Fibroblast of skin of abdomen (primary cell): Measurements from ENCODE around the gene ITGB5.

Source experiments
- DNase-seq: peaks from one replicate; pipeline ENCODE4 v3.0.0-alpha.2; 2013

Gene ITGB5

DNA sequence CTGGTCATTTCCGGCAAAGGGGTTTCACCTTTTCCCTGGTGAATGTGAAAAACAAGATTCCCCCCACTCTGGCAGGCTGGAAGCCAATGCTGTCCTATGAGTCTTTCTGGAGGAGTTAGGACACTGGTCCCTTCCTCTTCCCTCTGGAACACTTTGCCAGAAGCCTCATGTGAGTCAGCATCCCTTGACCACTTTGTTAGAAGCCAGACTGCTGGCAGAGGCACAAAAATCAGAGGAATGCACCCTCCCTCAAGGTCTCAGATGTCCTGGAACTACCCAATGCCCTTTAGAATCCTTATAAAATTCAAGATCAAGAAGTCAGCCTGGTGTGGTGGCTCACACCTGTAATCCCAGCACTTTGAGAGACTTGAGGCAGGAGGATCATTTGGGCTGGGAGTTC, 26.6 kb downstream of the ITGB5 start:
- peak; percentile 97 for DNase-seq

DNA sequence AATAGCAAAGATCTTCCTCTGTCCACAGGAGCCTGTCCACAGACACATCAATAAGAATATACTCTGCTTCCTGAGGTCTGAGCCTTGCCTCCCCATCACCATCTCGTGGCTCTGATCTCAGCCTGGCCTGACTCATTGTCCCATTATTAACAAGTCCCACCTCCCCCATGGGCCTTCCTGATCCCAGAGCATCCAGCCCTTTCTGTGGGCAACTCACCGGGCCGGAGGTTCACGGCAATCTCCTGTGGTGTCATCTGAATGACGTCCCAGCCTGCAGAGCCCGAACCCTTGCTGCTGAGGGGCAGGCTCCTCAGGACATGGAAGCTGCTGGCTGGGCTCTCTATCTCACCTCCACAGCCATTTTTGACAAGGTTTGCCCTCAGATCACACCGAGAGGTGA, 28.1 kb downstream of the ITGB5 start:
- peak; percentile 80 for DNase-seq

DNA sequence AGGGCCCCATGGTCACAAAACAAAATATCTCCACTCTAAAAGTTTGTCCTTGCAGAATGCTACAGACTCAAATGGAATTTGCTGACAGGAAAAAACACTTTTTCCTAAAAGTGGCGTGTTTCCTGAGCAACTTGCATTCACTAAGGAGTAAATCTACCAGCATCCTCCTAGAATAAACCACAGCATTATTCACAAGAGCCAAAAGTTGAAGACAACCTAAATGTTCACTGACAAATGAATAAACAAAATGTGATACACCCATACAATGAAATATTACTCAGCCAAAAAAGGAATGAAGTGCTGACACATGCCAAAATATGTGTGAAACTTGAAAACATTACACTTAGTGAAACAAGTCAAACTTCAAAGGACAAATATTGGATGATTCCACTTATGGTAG, 28.9 kb downstream of the ITGB5 start:
- DNase-seq, result peak; percentile 81

DNA sequence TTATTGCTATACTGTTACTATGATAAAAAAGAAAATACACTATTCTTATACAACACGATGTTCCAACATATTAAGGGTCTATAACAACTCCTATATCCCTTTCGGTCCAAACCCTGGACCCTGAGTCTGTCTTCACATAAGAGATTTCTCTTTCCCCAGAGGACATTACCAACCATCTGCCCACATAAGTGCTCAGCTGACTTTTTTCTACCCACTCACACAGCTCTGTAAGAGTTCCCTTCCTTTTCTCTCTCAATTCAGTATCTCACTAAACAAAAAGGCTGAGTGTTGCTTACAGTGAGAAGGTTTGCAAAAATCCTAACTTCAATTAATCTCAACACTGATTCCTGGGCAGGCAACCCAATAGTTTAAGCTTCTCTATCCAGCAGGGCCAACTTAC, 30.5 kb downstream of the ITGB5 start:
- no peak for DNase-seq

DNA sequence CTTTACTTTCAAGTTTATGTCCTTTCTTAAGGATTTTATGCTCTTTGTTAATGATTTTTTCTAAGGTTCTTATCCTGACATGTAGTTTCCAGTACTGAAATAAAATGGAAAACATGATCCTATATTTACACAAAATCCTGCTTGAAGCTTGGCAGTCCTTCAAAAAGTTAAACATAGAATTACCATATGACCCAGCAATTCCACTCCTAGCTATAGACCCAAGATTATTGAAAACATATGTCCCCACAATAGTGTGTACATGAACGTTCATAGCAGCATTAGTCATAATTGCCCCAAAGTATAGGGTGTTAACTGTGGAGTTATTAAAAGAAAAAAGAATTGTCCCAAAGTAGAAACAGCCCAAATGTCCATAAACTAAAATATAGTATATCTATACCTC, 33.2 kb downstream of the ITGB5 start:
- peak; percentile 94 for DNase-seq

DNA sequence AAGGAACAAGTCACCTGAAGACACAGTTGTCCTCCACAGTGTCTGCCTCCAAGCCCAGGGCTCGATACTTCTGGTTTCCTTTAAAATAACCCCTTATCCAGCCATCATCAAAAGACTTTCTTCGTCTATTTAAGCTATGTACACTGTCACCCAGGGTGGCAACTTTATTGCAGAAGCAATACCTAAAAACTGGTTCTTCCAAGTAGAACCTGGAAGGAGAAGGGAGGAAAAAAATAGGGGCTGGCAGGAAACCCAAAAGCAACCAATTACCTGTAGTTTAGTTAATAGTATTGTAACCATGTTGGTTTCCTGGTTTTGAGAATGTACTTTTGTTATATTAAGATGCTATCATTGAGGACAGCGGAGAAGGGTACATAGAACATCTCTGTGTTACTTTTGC, 33.7 kb downstream of the ITGB5 start:
- DNase-seq, result no peak

DNA sequence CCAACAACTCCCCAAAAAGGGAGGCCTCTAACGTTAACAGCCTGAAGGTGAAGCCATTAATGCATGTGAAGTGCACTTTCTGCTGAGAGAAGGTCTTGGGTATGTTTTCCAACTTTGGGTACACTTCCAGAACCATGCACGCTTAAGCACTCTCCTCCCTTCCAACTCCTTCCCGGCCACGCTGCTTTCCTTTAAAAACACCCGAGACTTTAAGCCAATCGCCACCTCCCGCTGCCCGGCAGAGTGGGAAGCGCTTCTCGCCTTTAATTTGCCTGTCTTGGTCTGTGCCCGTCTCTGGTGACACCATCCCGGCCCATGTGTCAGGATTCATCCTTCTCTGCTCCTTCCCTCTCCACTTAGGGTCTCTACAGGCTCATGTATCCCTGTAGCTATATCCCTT, 35.3 kb downstream of the ITGB5 start:
- DNase-seq, result no peak

DNA sequence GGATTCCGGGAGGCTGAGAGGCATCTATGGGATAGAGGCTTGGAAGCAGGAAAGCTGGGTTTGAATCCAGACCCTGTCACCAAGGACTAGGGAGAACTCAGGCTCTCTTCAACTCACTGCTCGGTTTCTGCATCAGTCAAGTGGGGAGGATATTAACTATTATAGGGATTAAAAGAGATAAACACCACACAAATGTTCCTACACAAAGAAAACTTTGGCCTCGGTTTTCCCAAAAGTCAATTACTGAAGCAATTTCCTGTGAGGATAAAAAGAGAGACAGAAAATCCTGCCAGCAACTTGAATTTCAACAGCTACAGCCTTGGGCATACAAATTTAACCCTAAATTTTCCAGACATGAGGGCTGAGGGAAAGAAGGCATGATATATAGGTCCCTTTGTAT, 36.0 kb downstream of the ITGB5 start:
- no peak for DNase-seq

DNA sequence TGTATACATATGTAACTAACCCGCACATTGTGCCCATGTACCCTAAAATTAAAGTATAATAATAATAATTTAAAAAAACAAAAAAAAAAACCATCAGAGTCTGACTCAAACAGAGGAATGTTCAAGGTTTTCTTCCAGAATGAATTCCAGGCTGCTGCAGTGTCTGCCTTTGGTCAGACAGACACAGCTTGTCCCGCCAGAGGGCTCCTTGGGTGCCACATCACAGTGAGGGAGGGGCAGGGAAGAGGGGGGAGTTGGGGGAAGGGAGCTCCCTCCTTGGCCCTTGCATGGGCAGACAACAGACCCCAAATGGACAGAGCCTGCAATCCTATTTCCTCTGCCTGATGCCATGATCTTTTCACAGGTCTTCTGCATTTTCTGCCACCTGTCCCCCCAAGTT, 36.5 kb downstream of the ITGB5 start:
- peak; percentile 87 for DNase-seq

DNA sequence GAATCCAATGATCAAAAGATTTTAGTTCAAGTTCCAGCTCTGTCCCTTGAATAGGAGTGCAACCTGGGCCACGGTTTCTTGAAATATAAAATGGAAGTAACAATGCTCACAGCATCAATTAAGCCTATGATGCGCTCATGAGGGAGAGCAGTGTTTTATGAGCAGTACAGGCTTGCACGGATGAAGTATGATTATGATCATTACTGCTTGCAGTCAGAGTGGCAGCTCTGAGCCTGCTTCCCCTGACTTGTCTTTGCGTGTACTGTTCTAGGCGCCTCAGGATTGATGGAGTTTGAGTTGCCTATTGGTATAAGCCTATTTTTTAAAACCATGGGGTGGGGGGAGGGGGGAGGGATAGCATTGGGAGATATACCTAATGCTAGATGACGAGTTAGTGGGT, 37.0 kb downstream of the ITGB5 start:
- peak; percentile 40 for DNase-seq

DNA sequence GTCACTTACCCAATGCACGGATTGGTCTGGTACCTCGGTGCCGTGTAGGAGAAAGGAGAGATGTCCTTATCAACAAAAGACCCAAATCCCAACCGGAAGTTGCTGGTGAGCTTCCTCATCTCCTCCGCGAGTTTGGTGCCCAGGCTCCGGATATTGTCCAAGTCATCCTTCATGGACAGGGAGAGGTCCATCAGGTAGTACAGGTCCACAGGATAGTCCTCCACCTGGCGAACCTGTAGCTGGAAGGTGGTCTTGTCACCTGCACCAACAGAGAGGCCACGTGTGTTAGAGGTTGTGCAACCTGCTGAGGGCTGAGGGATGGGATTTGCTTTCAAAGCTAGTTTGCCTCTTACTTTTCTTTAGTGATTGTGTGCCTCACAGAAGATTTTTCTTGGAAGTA, 38.9 kb downstream of the ITGB5 start:
- DNase-seq, result no peak

DNA sequence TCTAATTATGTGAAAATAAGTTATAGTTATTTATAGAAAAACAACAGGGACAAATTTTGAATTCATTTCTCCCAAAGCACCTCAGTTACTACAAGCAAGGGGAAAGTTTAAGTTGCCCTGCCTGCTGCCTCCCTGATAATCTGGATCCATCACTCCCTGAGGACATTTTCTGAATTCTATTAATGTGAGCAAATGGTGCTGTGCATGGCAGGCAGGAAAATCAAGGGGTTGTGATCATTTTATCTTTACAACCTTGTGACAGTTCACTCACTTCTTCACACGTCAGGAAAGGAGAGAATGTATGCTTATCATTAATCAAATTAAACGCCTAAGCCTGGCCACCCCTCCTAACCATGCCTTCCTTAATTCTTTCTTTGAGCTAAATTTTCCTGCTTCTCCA, 39.3 kb downstream of the ITGB5 start:
- DNase-seq, result no peak

DNA sequence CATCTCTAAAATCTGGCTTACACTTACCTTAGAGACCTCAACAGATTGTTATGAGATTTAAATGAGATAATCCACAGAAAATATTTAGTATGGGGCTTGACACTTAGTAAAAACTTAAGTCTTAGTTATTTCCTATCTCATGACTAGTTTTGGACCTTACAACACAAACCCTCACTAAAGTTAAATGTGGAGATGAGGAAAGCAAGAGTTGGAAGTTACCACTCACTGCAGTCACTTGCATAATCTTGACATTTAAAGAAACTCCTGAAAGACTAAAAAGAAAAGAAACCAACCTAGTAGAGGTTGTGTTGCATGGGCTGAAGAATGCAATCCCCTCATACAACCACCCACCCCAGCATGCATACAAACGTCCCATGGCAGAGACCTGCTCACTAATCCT, 40.1 kb downstream of the ITGB5 start:
- no peak for DNase-seq

DNA sequence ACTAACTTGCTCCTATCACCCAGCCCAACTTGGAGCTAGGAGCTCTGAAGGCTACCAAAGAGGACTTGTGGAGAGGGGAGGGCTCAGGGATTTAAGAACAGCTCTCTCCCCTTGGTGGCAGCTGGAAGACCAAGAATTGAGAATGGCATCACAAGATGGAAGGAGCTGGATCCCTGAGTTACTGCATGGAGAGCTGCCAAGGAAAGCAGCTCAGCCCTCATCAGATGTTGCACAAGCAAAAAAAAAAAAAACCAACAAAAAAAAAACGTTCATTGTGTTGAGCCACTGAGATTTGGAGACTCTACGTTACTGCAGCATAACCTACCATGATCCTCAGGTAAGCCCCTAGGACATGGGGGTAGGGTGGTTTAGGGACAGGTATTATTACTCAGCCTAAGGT, 41.0 kb downstream of the ITGB5 start:
- DNase-seq, result peak; percentile 66

DNA sequence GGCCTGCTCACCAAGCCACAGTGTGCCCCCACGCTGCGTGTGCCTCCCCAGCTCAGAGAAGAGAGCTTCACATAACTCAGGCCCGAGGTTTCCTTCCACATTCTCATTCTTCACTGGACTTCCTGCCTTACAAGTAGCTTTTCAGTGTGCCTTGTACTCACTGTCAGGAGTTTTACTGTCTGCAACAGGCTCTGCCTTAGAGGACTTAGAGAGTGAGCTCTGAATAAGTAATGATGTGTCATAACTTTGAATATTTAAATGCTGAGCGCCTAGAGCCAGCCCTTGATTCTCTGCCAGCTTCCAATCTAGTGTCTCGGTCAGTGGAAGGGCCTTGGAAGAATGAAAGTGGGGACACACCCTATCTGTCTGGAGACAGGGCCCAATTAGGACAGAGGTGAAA, 41.8 kb downstream of the ITGB5 start:
- peak; percentile 88 for DNase-seq

DNA sequence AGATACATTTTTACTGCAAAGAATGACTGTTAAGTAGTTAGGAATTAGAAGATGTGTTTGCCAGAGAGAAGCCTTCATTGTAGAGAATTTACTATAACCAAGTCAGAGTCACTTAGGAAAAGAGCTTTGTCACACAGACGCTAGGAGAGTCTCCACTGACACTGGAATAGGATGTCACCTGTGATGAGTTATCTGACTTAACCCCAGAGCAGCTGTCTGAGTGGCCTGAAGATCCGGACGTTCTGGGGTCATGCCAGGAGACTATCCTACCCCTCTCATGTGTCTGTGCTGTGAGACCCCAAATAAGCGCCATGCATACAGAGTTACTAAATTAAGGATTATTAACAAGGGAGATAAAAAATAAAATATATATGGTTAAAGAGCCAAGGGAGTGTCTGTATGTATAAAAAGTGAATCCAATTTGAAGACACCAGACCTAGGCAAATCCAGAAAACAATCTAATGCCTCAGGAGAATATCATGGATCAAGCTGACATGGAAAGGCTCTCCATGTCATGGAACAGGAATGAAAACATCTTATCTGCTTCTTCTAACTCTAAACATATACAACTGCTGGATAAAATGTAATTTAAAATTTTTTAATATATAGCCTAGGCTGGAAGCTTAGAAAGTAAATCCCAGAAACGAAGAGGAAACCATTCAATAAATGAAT, 43.5 kb downstream of the ITGB5 start:
- no peak for DNase-seq

DNA sequence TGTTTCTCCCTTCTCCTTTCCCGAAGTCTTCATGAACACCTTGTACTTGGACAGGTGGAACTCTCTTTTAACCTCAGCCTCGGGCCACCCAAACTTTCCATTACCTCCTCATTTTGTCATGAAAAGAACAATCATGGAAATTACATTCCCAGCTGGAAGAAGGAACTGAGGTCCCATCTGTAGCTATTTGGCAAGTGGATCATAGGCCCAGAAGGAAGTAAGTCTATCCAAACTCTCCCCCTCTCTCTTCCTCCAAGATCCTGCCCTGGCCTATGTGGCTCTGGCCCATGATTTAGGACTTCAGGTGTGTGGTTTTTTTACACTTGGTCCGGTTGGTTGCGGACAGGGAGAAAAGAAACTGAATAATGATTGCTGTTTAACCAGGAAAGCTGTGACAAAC, 44.1 kb downstream of the ITGB5 start:
- no peak for DNase-seq

DNA sequence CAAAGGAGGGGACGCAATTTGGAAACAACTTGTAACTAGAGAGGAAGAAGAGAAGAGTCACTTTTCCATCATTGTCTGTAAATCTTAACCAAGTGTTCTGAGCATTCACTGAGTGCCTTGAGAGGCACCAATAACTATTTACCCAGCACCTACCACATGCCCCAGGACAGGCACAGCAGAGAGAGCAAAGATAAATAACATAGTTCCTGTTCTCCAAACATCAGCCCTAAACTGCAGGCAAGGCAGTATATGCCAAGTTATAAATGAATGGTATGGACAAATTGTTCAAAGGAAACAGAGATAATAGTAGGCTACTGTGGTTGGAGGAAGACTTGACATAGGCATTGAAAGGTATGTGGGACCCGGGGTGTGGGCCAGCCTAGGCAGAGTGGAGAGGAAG, 45.6 kb downstream of the ITGB5 start:
- no peak for DNase-seq

DNA sequence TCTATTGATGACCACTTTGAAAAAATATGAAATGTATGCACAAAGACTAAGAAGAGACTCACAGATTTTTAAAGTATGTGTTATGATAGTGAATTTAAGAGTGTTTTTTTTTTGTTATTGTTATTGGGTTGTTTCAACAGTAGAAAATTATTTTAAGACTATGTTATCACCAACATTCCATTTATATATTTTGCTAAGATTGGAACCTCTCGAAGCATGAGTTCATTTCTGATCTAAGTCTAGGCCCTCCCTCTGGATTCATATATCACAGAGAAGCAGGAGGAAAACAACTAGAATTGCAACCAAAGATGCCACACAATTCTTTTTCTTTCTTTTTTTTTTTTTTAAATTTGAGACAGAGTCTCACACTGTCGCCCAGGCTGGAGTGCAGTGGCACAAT, 46.8 kb downstream of the ITGB5 start:
- DNase-seq, result no peak

DNA sequence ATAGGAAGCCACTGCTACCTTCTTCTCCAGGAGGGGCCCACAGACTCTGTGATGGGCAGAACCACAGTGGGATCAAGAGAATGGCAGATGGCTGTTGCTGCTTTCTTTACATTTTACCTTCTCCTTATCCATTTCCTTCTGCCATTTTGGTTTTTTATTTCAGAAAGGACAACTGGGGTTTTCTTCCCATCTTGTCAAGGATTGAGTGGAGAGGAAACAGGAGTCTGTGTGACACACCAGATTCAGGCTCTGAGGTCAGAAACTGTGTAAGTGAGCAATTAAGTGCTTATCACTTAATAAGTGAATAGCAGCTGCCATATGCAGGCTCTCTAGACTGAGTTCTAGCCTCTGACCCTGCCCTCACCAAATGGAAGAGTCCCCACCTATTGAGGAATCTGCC, 47.3 kb downstream of the ITGB5 start:
- DNase-seq, result no peak

DNA sequence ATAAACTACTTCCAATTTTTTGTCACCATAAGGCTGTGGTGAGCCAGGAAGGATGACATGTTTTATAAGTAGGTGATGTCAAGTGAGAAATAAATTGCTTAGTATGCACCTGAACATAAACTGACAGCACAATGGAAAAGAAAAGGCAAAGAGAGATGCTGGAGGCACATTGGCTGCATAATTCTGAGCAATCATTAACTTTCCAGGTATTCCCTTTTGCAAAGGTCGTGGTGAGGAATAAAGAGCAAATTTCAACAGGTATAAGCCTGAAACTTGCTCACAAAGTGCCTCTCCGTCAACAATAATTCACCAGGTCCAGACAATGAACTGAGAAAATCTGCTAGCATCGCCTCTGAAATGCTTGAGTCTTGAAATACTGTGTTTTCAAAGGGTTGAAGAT, 48.2 kb downstream of the ITGB5 start:
- DNase-seq, result no peak

DNA sequence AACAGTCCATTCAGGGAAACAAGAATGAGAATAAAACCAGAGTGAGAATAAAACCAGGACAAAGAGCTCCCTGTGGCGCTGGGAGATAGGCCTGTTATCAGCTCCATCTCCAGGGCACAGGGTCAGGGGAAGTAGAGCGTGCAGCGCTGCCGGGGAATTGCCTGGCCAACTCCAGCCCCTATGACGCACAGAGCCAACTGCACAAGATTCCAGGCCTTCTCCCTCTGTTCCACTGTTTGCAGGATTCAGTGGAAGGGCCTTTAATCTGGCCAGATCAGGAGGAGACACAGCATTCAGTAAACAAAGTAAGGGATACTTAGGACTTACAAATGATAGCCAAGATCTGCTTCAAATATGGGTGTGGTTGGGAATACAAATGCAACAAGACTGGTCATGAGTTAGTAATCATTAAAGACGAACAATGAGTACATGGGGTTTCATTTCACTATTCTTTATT, 49.4 kb downstream of the ITGB5 start:
- DNase-seq, result peak; percentile 26

DNA sequence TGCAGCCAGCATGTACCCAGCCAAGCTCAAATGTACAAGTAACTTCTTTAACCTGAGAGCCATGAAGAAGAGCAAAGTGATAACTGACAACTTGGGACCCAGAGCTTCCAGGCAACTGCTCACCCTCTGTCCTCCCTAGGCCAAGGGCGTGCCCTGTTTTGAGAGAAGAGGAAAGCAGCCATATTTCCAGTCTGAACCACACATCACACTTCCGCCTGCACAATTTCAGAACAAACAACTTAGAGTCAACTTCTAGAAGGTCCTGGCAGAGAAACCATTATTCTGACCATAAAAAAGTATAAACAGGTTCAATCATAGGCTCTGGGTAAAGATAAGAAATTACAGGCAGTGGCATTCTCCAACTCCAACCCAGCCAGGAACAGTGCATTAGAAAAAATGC, 50.1 kb downstream of the ITGB5 start:
- no peak for DNase-seq

DNA sequence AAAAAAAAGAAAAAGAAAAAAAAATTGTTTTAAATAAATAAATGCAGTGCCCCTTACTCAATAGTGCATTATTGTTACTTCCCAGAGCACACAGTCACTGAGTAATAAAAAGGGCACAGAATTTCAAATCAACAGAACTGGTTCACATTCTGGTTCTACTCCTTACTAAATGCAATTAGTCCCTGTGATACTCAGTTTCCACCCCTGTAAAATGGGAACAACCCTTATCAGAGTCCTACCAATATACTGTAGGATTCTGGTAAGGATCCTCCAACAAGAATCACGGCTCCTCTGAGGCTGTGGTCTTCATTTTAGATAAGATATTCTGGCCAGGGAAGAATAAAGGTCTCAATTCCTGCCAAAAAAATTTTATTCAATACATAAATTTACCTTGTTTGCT, 50.7 kb downstream of the ITGB5 start:
- DNase-seq, result no peak
